Neural progenitor cell (in vitro differentiated cells): ENCODE results near the gene NDUFS2. TPM values are rescaled to one million over a fixed set of nuclear protein-coding genes. Genes with fewer than 3 reads are reported as not detected.

Experiments used
- DNase-seq: peaks from one replicate; pipeline ENCODE4 v3.0.0-alpha.2; 2016; ENCODE audit warnings: low spot score
- H2AFZ ChIP-seq: fragments of 200-600 bp; sonication (generic); replicated peaks from 2 replicates; pipeline ENCODE4 v1.6.1; 2016; ENCODE audit warnings: antibody characterized with exemption
- H3F3A ChIP-seq: fragments of 200-600 bp; sonication (generic); 2 replicates; pipeline ENCODE4 v1.6.1; 2016; ENCODE audit warnings: antibody characterized with exemption, low read depth
- H3K27ac ChIP-seq: fragments of 200-600 bp; sonication (generic); 2 replicates; pipeline ENCODE4 v1.5.1; 2016; ENCODE audit warnings: mild to moderate bottlenecking
- H3K27me3 ChIP-seq: fragments of 200-600 bp; sonication (generic); 2 replicates; pipeline ENCODE4 v1.6.1; 2016; ENCODE audit warnings: mild to moderate bottlenecking, moderate library complexity
- H3K36me3 ChIP-seq: fragments of 200-600 bp; sonication (generic); 2 replicates; pipeline ENCODE4 v1.5.1; 2016
- H3K4me1 ChIP-seq: fragments of 200-600 bp; sonication (generic); 2 replicates; pipeline ENCODE4 v1.6.1; 2016; ENCODE audit warnings: mixed run types
- H3K4me2 ChIP-seq: fragments of 200-600 bp; sonication (generic); 2 replicates; pipeline ENCODE4 v1.6.1; 2016
- H3K4me3 ChIP-seq: fragments of 200-600 bp; sonication (generic); 2 replicates; pipeline ENCODE4 v1.5.1; 2016
- H3K79me2 ChIP-seq: fragments of 200-600 bp; sonication (generic); 2 replicates; pipeline ENCODE4 v1.6.1; 2016; ENCODE audit warnings: low read depth
- H3K9ac ChIP-seq: fragments of 200-600 bp; sonication (generic); 2 replicates; pipeline ENCODE4 v1.6.1; 2016
- H3K9me3 ChIP-seq: fragments of 200-600 bp; sonication (generic); 2 replicates; pipeline ENCODE4 v1.5.1; 2016; ENCODE audit warnings: low read depth
- H4K20me1 ChIP-seq: fragments of 200-600 bp; sonication (generic); 2 replicates; pipeline ENCODE4 v1.6.1; 2016; ENCODE audit warnings: low read depth
- H3K27ac Mint-ChIP-seq: 3 replicates; pipeline ENCODE4 v1.8.0; 2021; ENCODE audit warnings: mixed read lengths
- H3K27me3 Mint-ChIP-seq: 2 replicates; pipeline ENCODE4 v1.8.0; 2022; ENCODE audit warnings: low read depth, mild to moderate bottlenecking, inconsistent platforms, moderate library complexity, mixed read lengths; ENCODE audit not compliant: insufficient read depth
- H3K36me3 Mint-ChIP-seq: 3 replicates; pipeline ENCODE4 v1.8.0; 2021; ENCODE audit warnings: mixed read lengths
- H3K4me1 Mint-ChIP-seq: 3 replicates; pipeline ENCODE4 v1.8.0; 2021; ENCODE audit warnings: mixed read lengths
- H3K4me3 Mint-ChIP-seq: 3 replicates; pipeline ENCODE4 v1.8.0; 2021; ENCODE audit warnings: mild to moderate bottlenecking, moderate library complexity, mixed read lengths
- H3K9me3 Mint-ChIP-seq: 3 replicates; pipeline ENCODE4 v1.8.0; 2020; ENCODE audit warnings: mixed read lengths
- EZH2 ChIP-seq: fragments of 200-600 bp; sonication (generic); IDR thresholded peaks from 2 replicates; pipeline ENCODE4 v1.6.1; 2017; ENCODE audit warnings: antibody characterized with exemption, mild to moderate bottlenecking, moderate library complexity
- EZH2phosphoT487 ChIP-seq: fragments of 200-600 bp; sonication (generic); IDR thresholded peaks from 2 replicates; pipeline ENCODE4 v1.6.1; 2017; ENCODE audit warnings: antibody characterized with exemption
- total RNA-seq: library from RNA; depleted of rRNA; stranded (reverse); fragments of >200 nt; gene quantifications from 2 replicates; pipeline ENCODE4 v1.2.3, GENCODE V29; 2015; ENCODE audit warnings: low replicate concordance
- TF ChIP-seq, protein P1 (sequence below): fragments of 200-600 bp; sonication (generic); IDR thresholded peaks from 2 replicates; pipeline ENCODE4 v1.5.1; 2017; ENCODE audit warnings: antibody characterized with exemption, mild to moderate bottlenecking

NDUFS2 gene
- total RNA-seq, 1 donor from 2014 or later, result 107 TPM

DNA sequence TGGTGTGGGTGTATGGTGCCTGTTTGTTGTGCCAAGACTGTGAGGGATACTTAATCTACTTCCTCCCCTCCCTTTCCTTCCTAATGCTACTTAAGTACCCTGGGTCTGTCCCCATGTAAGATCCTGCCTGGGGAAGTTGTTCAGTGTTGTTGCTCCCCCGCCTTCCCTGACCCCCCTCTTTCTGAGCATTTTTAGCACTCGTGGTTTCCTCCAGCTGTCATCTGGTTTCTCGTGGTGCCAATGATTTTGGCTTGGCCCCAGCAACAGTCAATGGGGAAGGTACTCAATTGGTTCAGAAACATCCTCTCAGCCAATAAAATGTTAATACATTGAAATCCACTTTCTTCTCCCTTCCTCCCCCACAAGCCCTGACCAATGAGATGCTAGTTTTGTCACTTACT lies 16.9 kb upstream of the NDUFS2 start:
- Histone ChIP-seq H3K4me1 (no peaks in the 10 kb centered on the region), H3K9me3 (no peaks in the 10 kb centered on the region), H3K36me3 (no peaks in the 10 kb centered on the region), H3K9ac (no peak overlapping the region), H3K4me3 (no peak overlapping the region), H3K27me3 (no peaks in the 10 kb centered on the region), H2AFZ (no peak overlapping the region), H3K4me2 (no peak overlapping the region), H4K20me1 (no peaks in the 10 kb centered on the region), H3F3A (no peaks in the 10 kb centered on the region), H3K27ac (no peak overlapping the region), H3K79me2 (no peaks in the 10 kb centered on the region)
- Mint-ChIP-seq H3K4me1 (no peaks in the 10 kb centered on the region), H3K36me3 (no peaks in the 10 kb centered on the region), H3K4me3 (no peak overlapping the region), H3K27ac (no peak overlapping the region), H3K27me3 (peaks cover 16% of the 10 kb centered on the region), H3K9me3 (no peaks in the 10 kb centered on the region)
- DNase-seq, result no peak
- no peak for TF ChIP-seq EZH2phosphoT487
- TF ChIP-seq, protein P1, sequence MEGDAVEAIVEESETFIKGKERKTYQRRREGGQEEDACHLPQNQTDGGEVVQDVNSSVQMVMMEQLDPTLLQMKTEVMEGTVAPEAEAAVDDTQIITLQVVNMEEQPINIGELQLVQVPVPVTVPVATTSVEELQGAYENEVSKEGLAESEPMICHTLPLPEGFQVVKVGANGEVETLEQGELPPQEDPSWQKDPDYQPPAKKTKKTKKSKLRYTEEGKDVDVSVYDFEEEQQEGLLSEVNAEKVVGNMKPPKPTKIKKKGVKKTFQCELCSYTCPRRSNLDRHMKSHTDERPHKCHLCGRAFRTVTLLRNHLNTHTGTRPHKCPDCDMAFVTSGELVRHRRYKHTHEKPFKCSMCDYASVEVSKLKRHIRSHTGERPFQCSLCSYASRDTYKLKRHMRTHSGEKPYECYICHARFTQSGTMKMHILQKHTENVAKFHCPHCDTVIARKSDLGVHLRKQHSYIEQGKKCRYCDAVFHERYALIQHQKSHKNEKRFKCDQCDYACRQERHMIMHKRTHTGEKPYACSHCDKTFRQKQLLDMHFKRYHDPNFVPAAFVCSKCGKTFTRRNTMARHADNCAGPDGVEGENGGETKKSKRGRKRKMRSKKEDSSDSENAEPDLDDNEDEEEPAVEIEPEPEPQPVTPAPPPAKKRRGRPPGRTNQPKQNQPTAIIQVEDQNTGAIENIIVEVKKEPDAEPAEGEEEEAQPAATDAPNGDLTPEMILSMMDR, result no peak
- TF ChIP-seq EZH2, result no peak

DNA sequence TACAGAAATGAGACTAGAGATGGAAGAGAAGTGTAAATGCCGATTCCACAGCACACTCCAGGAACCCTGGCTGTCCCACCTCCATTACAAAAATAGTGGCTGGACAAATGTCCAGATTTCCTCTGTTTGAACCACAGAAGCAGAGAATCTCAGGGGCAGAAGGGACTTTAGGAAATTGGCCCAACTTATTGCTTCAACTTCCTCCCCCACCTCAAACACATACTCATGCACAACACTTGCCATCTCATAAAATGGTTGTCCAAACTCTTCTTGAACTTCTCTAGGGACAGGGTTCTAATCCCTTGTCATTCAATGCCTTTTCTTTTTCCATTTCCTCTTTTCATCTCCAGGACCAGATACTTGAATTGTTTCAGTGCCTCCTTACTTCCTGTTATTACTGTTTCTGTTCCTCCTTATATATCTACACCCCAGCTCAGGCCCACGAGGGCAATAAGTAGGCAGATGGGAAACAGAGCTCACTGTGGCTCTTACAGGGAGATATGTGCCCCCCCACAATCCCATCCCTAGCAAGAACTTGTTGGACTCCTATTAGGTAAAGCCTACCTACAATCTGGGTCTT lies 16.3 kb upstream of the NDUFS2 start:
- no peak overlapping the region for H2AFZ ChIP-seq

DNA sequence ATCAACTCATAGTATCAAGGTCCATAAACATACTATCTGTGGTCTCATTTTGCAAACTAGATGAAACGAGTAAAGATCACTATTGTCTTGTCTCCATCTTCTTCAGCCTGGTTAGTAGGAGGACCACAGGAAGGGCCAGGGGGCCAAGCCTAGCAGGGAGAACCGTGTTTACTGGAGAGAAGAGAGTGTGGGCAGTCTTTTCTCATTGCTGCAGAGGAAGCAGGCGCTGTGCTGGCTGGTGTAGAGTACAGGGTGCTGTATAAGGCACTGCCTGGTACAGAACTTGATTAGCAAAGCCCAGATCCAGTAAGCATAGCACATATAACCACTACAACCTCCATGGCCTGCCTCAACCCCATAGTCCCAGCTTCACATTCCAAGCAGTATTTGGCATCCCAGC lies 14.9 kb upstream of the NDUFS2 start:
- Histone ChIP-seq H3F3A (no peaks in the 10 kb centered on the region), H3K9me3 (no peaks in the 10 kb centered on the region), H3K27me3 (no peaks in the 10 kb centered on the region), H3K36me3 (no peaks in the 10 kb centered on the region), H3K79me2 (no peaks in the 10 kb centered on the region), H3K9ac (no peak overlapping the region), H3K4me1 (no peaks in the 10 kb centered on the region), H3K4me3 (no peak overlapping the region), H3K4me2 (no peak overlapping the region), H4K20me1 (no peaks in the 10 kb centered on the region), H3K27ac (no peak overlapping the region), H2AFZ (no peak overlapping the region)
- DNase-seq, result no peak
- H3K4me1 Mint-ChIP-seq, result peaks cover 7% of the 10 kb centered on the region
- H3K36me3 Mint-ChIP-seq, result no peaks in the 10 kb centered on the region
- H3K4me3 Mint-ChIP-seq, result no peak overlapping the region
- H3K9me3 Mint-ChIP-seq, result no peaks in the 10 kb centered on the region
- peaks cover 19% of the 10 kb centered on the region for H3K27me3 Mint-ChIP-seq
- no peak for TF ChIP-seq EZH2
- TF ChIP-seq, protein P1, result no peak
- TF ChIP-seq EZH2phosphoT487, result no peak
- H3K27ac Mint-ChIP-seq, result no peak overlapping the region

More for the DNA sequence above, 16.3 kb upstream of the NDUFS2 start:
- no peak overlapping the region for H3K4me3 Mint-ChIP-seq
- Histone ChIP-seq H3K4me2 (no peak overlapping the region), H3K27me3 (no peaks in the 10 kb centered on the region), H3K4me3 (no peak overlapping the region), H3K27ac (no peak overlapping the region), H3K9me3 (no peaks in the 10 kb centered on the region), H3K36me3 (no peaks in the 10 kb centered on the region), H3K79me2 (no peaks in the 10 kb centered on the region), H3F3A (no peaks in the 10 kb centered on the region), H3K4me1 (no peaks in the 10 kb centered on the region), H4K20me1 (no peaks in the 10 kb centered on the region), H3K9ac (no peak overlapping the region)
- H3K27me3 Mint-ChIP-seq, result peaks cover 14% of the 10 kb centered on the region
- H3K9me3 Mint-ChIP-seq, result no peaks in the 10 kb centered on the region
- no peaks in the 10 kb centered on the region for H3K36me3 Mint-ChIP-seq
- peaks cover 3% of the 10 kb centered on the region for H3K4me1 Mint-ChIP-seq
- no peak overlapping the region for H3K27ac Mint-ChIP-seq
- no peak for DNase-seq
- TF ChIP-seq EZH2 (no peak), EZH2phosphoT487 (no peak)
- TF ChIP-seq, protein P1, result no peak
